ENCODE measurements around the gene PLEKHA6. TPM values are rescaled to one million over a fixed set of nuclear protein-coding genes. Genes with fewer than 3 reads are reported as not detected.

The PLEKHA6 gene
- polyA plus RNA-seq, 1 experiment: 4.2 TPM

DNA sequence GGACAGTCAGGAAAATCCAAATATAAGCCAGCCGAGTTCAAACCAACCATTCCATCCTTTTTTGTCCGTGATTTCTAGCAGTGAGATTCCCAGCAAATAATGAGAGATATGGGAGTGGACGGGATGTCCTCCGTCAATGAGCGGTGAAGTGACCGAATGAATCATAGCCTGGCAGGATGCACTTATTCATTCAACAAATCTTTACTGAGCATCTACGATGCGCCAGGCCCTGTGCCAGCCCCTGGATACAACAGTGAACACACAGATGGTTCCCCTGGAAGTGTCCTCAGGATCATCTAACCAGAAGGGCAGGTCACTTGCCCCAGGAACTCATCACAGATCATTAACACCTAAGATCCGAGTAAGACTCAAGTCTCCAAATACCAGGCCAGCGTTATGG is 8.2 kb upstream of the PLEKHA6 start:
- H3K27me3 ChIP-seq (ENCODE audit: control insufficient read depth, insufficient read depth, low read length): peaks cover 7% of the 10 kb centered on the region
- ChIA-PET POLR2A (no interaction called here), CTCF (interaction anchor here (1.0 to 1.8 kb wide), 3 partner anchors 114 to 161 kb away, joined by 3 to 13 read pairs (median 5); partner anchors contain the start of gene GOLT1A)
- no peak for DNase-seq (ENCODE audit: low read depth)
- TF ChIP-seq, protein P1, sequence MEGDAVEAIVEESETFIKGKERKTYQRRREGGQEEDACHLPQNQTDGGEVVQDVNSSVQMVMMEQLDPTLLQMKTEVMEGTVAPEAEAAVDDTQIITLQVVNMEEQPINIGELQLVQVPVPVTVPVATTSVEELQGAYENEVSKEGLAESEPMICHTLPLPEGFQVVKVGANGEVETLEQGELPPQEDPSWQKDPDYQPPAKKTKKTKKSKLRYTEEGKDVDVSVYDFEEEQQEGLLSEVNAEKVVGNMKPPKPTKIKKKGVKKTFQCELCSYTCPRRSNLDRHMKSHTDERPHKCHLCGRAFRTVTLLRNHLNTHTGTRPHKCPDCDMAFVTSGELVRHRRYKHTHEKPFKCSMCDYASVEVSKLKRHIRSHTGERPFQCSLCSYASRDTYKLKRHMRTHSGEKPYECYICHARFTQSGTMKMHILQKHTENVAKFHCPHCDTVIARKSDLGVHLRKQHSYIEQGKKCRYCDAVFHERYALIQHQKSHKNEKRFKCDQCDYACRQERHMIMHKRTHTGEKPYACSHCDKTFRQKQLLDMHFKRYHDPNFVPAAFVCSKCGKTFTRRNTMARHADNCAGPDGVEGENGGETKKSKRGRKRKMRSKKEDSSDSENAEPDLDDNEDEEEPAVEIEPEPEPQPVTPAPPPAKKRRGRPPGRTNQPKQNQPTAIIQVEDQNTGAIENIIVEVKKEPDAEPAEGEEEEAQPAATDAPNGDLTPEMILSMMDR (IDR thresholded peaks at IDR 0.05; ENCODE audit: insufficient read depth, low read depth, low read length): no peak
- H3K4me3 ChIP-seq (ENCODE audit: low read depth, low read length): no peak overlapping the region
- no peaks in the 10 kb centered on the region for H3K36me3 ChIP-seq (ENCODE audit: control insufficient read depth, insufficient read depth, low read length)

DNA sequence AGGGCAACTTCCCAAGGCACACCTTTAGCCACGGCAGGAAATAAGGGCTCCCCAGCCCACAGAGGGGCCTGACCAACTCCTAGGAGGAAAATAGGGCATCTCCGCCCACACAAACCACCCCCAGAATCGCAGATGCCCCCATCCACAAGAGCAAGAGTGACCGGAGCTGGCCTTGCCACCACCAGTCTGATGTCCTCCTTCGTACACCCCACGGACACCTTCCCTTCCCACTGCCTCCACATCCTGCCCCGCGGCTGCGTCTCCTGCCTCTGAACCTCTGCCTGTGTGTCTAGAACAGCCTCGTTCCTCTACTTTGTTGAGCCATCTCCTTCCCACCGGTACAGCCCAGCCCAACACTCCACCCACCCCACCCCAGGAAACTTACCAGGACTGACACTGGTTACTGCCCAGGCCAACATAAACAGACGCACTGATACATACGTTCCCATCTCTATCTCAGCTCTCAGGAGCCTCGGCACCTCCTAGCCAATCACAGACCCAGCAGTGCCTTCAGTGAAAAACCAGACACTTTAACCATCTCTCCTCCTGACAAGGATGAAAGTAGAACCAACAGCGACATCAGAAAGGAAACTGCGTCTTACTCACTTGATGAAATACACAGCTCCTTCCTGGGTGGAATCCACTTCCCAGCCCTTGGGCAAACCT is 7.6 kb upstream of the PLEKHA6 start:
- ChIA-PET CTCF (interaction anchor here (0.8 to 1.8 kb wide), 6 partner anchors 109 to 205 kb away, joined by 3 to 13 read pairs (median 5); partner anchors contain the start of gene GOLT1A), POLR2A (no interaction called here)
- TF ChIP-seq, protein P1 (IDR thresholded peaks at IDR 0.05; ENCODE audit: insufficient read depth, low read depth, low read length): no peak
- Histone ChIP-seq H3K27me3 (ENCODE audit: control insufficient read depth, insufficient read depth, low read length) (peaks cover 7% of the 10 kb centered on the region), H3K4me3 (ENCODE audit: low read depth, low read length) (no peak overlapping the region), H3K36me3 (ENCODE audit: control insufficient read depth, insufficient read depth, low read length) (no peaks in the 10 kb centered on the region)
- DNase-seq (ENCODE audit: low read depth): no peak

DNA sequence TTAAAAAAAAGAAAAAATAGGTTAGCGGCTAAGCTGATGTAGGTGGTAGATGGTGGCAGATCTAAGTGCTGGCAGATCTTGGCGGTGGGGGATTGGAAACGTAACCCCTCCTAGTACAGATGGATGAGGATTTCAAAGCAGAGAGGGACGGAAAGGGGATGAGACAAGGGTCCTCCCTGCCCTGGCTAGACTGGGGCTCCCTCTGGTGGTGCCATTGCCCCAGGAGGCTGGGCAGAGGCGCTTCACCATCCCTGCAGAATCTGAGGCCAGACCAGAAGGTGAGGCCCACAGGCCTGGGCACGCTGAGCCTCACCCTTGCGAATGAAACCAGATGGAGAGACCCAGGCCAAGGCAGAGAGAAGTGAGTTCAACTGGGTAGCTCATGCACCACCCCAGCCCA is 7.0 kb upstream of the PLEKHA6 start:
- CTCF ChIA-PET: interaction anchor here (0.8 to 1.8 kb wide), 6 partner anchors 10 to 204 kb away, joined by 3 to 13 read pairs (median 5); partner anchors contain the start of gene GOLT1A
- H3K36me3 ChIP-seq (ENCODE audit: control insufficient read depth, insufficient read depth, low read length): no peaks in the 10 kb centered on the region
- TF ChIP-seq, protein P1 (IDR thresholded peaks at IDR 0.05; ENCODE audit: insufficient read depth, low read depth, low read length): peak; percentile 61
- H3K27me3 ChIP-seq (ENCODE audit: control insufficient read depth, insufficient read depth, low read length): peaks cover 4% of the 10 kb centered on the region
- no peak overlapping the region for H3K4me3 ChIP-seq (ENCODE audit: low read depth, low read length)
- no peak for DNase-seq (ENCODE audit: low read depth)
- POLR2A ChIA-PET: no interaction called here

DNA sequence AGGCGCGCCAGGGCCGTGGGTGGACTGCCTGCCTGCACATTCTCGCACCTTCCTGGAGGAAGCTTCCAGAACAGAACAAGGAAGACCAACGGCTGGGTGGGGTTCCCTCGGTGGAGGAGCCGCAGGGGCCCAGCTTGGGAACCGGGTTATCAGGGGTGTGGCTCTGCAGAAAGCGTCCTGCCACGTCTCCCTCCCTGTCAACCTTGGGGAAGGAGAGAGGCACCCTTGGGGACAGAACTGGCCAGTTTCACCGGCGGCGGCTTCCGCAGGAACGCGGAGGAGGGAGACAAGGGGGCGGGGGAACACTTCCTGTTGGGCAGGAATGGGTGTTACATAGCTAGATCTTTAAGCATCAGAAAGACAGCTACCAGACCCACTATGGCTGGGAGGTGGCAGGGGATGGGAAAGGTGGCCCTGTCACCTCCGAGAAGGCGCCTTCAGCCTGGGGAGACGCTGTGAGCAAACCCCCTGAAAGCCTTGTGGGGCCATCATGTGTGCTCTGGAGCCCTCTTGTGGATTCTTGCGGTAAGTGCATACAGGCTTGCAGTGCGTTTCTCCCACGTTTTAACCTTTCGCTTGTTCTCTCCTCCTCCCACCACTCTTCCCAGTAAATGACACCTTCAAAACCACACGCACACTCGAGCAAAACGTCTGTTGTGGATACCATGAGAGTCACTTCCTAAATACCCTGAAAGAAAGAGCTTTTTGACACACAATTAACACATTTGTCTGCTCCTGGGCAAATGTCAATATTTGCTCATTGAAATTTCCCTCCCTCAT is 3.8 kb upstream of the PLEKHA6 start:
- no peak for DNase-seq (ENCODE audit: low read depth)
- Histone ChIP-seq H3K36me3 (ENCODE audit: control insufficient read depth, insufficient read depth, low read length) (no peaks in the 10 kb centered on the region), H3K4me3 (ENCODE audit: low read depth, low read length) (peak overlapping the region; percentile 27), H3K27me3 (ENCODE audit: control insufficient read depth, insufficient read depth, low read length) (no peaks in the 10 kb centered on the region)
- ChIA-PET POLR2A (no interaction called here), CTCF (interaction anchor here (0.6 to 9.5 kb wide), 62 partner anchors 9 to 509 kb away, joined by 3 to 218 read pairs (median 4); partner anchors contain the start of genes ETNK2, GOLT1A and REN)
- TF ChIP-seq, protein P1 (IDR thresholded peaks at IDR 0.05; ENCODE audit: insufficient read depth, low read depth, low read length): peak; percentile 89

DNA sequence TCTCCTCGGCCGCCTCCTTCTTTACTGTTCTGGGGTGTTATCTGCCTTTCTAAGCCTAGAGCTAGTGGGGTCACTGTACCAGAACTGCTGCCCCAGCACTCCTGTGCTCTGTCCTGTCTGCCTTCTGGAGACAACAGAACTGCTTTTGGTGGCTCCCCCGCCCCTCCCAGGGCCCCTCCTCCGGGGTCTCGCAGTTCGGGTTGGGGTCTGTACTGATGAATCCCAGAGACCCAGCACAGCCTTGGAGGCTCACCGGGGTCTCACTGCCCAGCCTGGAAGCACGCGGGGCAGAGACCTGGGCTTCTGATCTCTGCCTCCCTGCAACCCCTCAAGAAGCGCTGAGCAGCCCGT is 3.2 kb upstream of the PLEKHA6 start:
- peak overlapping the region; percentile 27; the same call in 1 of the 2 replicates for H3K4me3 ChIP-seq (ENCODE audit: low read depth, low read length)
- CTCF ChIA-PET: interaction anchor here (0.6 to 9.5 kb wide), 60 partner anchors 9 to 508 kb away, joined by 3 to 218 read pairs (median 4); partner anchors contain the start of genes ETNK2, GOLT1A and REN
- TF ChIP-seq, protein P1 (IDR thresholded peaks at IDR 0.05; ENCODE audit: insufficient read depth, low read depth, low read length): no peak
- POLR2A ChIA-PET: no interaction called here
- H3K27me3 ChIP-seq (ENCODE audit: control insufficient read depth, insufficient read depth, low read length): no peaks in the 10 kb centered on the region
- no peak for DNase-seq (ENCODE audit: low read depth)
- no peaks in the 10 kb centered on the region for H3K36me3 ChIP-seq (ENCODE audit: control insufficient read depth, insufficient read depth, low read length)
